ENCODE results near the gene POU2AF2.

DNA sequence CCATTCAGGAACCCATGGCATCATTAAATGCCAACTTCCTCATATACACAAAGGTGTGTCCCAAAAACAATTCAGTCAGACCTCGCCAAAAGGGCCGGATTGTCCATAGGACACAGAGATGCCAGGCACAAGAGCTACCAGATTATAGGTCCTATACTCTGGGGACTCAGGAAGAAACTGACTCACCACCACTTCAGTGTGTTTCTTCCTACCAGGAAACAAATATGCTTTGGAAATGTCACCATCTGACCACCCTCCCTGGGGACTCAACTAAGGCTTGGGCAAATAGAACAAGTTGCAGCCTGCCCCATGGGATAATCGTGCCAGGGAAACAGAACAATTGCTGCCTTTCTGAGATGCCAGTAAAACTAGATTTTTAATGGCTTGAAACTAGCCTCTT, 64.6 kb downstream of the POU2AF2 start:
- TF ChIP-seq POLR2A (IDR thresholded peaks at IDR 0.05) (no peak), CTCF (IDR thresholded peaks at IDR 0.05 in 4 of 5, conservative IDR thresholded peaks at IDR 0.05 in 1 of 5) (no peak)

Data from gastrocnemius medialis (tissue), 4 donors.